H1 (cell line): ENCODE results near the gene STRADB. TPM values are rescaled to one million over a fixed set of nuclear protein-coding genes. Genes with fewer than 3 reads are reported as not detected.

Experiments
- CTCF ChIA-PET: fragments of 300-600 bp; sonication (Branson Sonifier 250); formaldehyde crosslinking; loops from one replicate; lab custom pipeline; 2021; ENCODE audit not compliant: partially characterized antibody; lab: Charles Lee
- POLR2A ChIA-PET: fragments of 300-600 bp; sonication (Branson Sonifier 250); formaldehyde crosslinking; loops from one replicate; lab custom pipeline; 2021; ENCODE audit warnings: inconsistent platforms; ENCODE audit not compliant: partially characterized antibody; lab: Charles Lee
- DNase-seq, 2 experiments: peaks; one replicate each; pipeline versions ENCODE4 v3.0.0 to v3.0.0-alpha.2; 2010 to 2022; ENCODE audit warnings: low spot score in 2 of 2, low read depth in 1 of 2, mixed read lengths in 1 of 2
- FAIRE-seq: peaks from 2 replicates; lab custom pipeline; 2011; peaks lifted over from hg19 to GRCh38; lab: Jason Lieb, UNC
- H2AFZ ChIP-seq: 2 replicates; pipeline ENCODE4 v1.8.1; 2012; ENCODE audit warnings: low read length, inconsistent platforms
- H2AK5ac ChIP-seq: 2 replicates; pipeline ENCODE4 v1.6.1; 2013; ENCODE audit warnings: low read depth, low read length
- H2BK120ac ChIP-seq: replicated peaks from 2 replicates; pipeline ENCODE3; 2013; ENCODE audit warnings: low read depth, low read length, inconsistent platforms
- H2BK12ac ChIP-seq: 2 replicates; pipeline ENCODE4 v1.6.1; 2013; ENCODE audit warnings: low read depth, low read length
- H2BK15ac ChIP-seq: 2 replicates; pipeline ENCODE4 v1.6.1; 2013; ENCODE audit warnings: low read length
- H2BK20ac ChIP-seq: 2 replicates; pipeline ENCODE4 v1.6.1; 2013; ENCODE audit warnings: low read length
- H2BK5ac ChIP-seq: 2 replicates; pipeline ENCODE4 v1.6.1; 2013; ENCODE audit warnings: low read depth, low read length
- H3K14ac ChIP-seq: 2 replicates; pipeline ENCODE4 v1.6.1; 2013; ENCODE audit warnings: inconsistent platforms; ENCODE audit not compliant: insufficient read length
- H3K18ac ChIP-seq: 2 replicates; pipeline ENCODE4 v1.6.1; 2013; ENCODE audit warnings: low read length; ENCODE audit errors: extremely low read depth
- H3K23ac ChIP-seq: 2 replicates; pipeline ENCODE4 v1.6.1; 2013; ENCODE audit warnings: inconsistent platforms; ENCODE audit not compliant: insufficient read length
- H3K23me2 ChIP-seq: 2 replicates; pipeline ENCODE4 v1.6.1; 2013; ENCODE audit warnings: low read depth, low read length
- H3K27ac ChIP-seq: 2 replicates; pipeline ENCODE4 v1.6.1; 2011; ENCODE audit warnings: low read depth, low read length, inconsistent platforms
- H3K27me3 ChIP-seq, 4 experiments: replicated peaks in 1 of 4; 1 replicate in 1 of 4; 2 replicates in 3 of 4; pipeline versions ENCODE4 v1.6.1 to v1.8.1; 2011 to 2013; ENCODE audit warnings: low read length in 3 of 4, mild to moderate bottlenecking in 3 of 4, inconsistent platforms in 2 of 4, mixed read lengths in 2 of 4, moderate library complexity in 1 of 4; ENCODE audit not compliant: control insufficient read depth in 3 of 4, insufficient read depth in 3 of 4; ENCODE audit errors: extremely low read depth in 1 of 4
- H3K36me3 ChIP-seq, 4 experiments: 2 replicates each; pipeline versions ENCODE4 v1.6.1 to v1.8.1; 2011 to 2013; ENCODE audit warnings: mild to moderate bottlenecking in 4 of 4, low read length in 3 of 4, moderate library complexity in 2 of 4, control low read depth in 1 of 4, inconsistent platforms in 1 of 4; ENCODE audit not compliant: insufficient read depth in 4 of 4, control insufficient read depth in 2 of 4
- H3K4ac ChIP-seq: replicated peaks from 2 replicates; pipeline ENCODE3; 2013; ENCODE audit warnings: low read length, low read depth, mixed read lengths, inconsistent platforms; ENCODE audit not compliant: insufficient read length
- H3K4me1 ChIP-seq, 4 experiments: replicated peaks in 1 of 4; 1 replicate in 1 of 4; 2 replicates in 3 of 4; pipeline versions ENCODE4 v1.6.1 to v1.8.1; 2011 to 2013; ENCODE audit warnings: low read length in 3 of 4, inconsistent platforms in 2 of 4, mixed read lengths in 1 of 4; ENCODE audit not compliant: insufficient read depth in 4 of 4, control insufficient read depth in 3 of 4
- H3K4me2 ChIP-seq, 2 experiments: 2 replicates each; pipeline versions ENCODE4 v1.6.1 to v1.8.1; 2011 to 2013; ENCODE audit warnings: low read depth in 2 of 2, low read length in 2 of 2, control low read depth in 1 of 2, inconsistent platforms in 1 of 2, mild to moderate bottlenecking in 1 of 2; ENCODE audit not compliant: insufficient read depth in 1 of 2
- H3K4me3 ChIP-seq, 4 experiments: fragments of 200-600, 300-600 bp in 1 of 4; sonication (generic), shearing (Covaris generic), sonication (Bioruptor Twin) in 1 of 4; 2 replicates each; pipeline versions ENCODE4 v1.5.1 to v1.8.1; 2011 to 2016; ENCODE audit warnings: low read length in 4 of 4, low read depth in 3 of 4, control low read depth in 2 of 4, inconsistent platforms in 2 of 4, mild to moderate bottlenecking in 2 of 4, mixed read lengths in 1 of 4, moderate library complexity in 1 of 4; ENCODE audit not compliant: insufficient read depth in 2 of 4; ENCODE audit errors: extremely low read depth in 1 of 4
- H3K56ac ChIP-seq: replicated peaks from 2 replicates; pipeline ENCODE3; 2013; ENCODE audit warnings: low read depth, mild to moderate bottlenecking, mixed read lengths, low read length, inconsistent platforms; ENCODE audit not compliant: insufficient read length
- H3K79me1 ChIP-seq: 2 replicates; pipeline ENCODE4 v1.6.1; 2013; ENCODE audit warnings: low read depth, low read length, control low read depth
- H3K79me2 ChIP-seq, 2 experiments: 2 replicates each; pipeline versions ENCODE4 v1.6.1 to v1.8.1; 2012 to 2013; ENCODE audit warnings: low read length in 2 of 2, mild to moderate bottlenecking in 2 of 2, inconsistent platforms in 1 of 2; ENCODE audit not compliant: insufficient read depth in 2 of 2, control insufficient read depth in 1 of 2
- H3K9ac ChIP-seq, 4 experiments: replicated peaks in 1 of 4; 1 replicate in 1 of 4; 2 replicates in 3 of 4; pipeline versions ENCODE4 v1.6.1 to v1.8.1; 2011 to 2013; ENCODE audit warnings: low read depth in 3 of 4, low read length in 3 of 4, control low read depth in 2 of 4, mild to moderate bottlenecking in 2 of 4, moderate library complexity in 2 of 4, inconsistent platforms in 1 of 4; ENCODE audit errors: extremely low read depth in 1 of 4
- H3K9me3 ChIP-seq, 2 experiments: 2 replicates each; pipeline versions ENCODE4 v1.6.1 to v1.8.1; 2012 to 2013; ENCODE audit warnings: mild to moderate bottlenecking in 2 of 2, moderate library complexity in 2 of 2, control low read depth in 1 of 2, inconsistent platforms in 1 of 2, low read depth in 1 of 2, low read length in 1 of 2, mixed read lengths in 1 of 2; ENCODE audit not compliant: insufficient read depth in 2 of 2
- H4K20me1 ChIP-seq, 2 experiments: replicated peaks in 1 of 2; 2 replicates each; pipeline versions ENCODE3 to v1.8.1; 2011 to 2013; ENCODE audit warnings: inconsistent platforms in 2 of 2, low read length in 2 of 2, mild to moderate bottlenecking in 1 of 2; ENCODE audit not compliant: insufficient read depth in 2 of 2, control insufficient read depth in 1 of 2
- H4K5ac ChIP-seq: 2 replicates; pipeline ENCODE4 v1.6.1; 2013; ENCODE audit warnings: low read length, low read depth, mixed read lengths, inconsistent platforms; ENCODE audit not compliant: insufficient read length
- H4K8ac ChIP-seq: 2 replicates; pipeline ENCODE4 v1.8.0; 2013; ENCODE audit warnings: mild to moderate bottlenecking, moderate library complexity, low read length, inconsistent platforms; ENCODE audit not compliant: insufficient read depth; ENCODE audit errors: extremely low read depth
- H4K91ac ChIP-seq: replicated peaks from 2 replicates; pipeline ENCODE3; 2013; ENCODE audit warnings: low read length, mixed read lengths, inconsistent platforms; ENCODE audit not compliant: insufficient read length
- RBBP5 ChIP-seq: IDR thresholded peaks from 2 replicates; pipeline ENCODE4 v1.7.1; 2012; ENCODE audit warnings: low read depth, mild to moderate bottlenecking, inconsistent platforms, low read length, moderate library complexity, borderline replicate concordance
- WGBS, 2 experiments: shearing (Covaris generic) in 1 of 2; methylation state at CpG; one replicate each; pipeline versions ENCODE4 v1.1.6 to v1.1.7; 2013 to 2015; ENCODE audit warnings: low lambda C conversion rate in 2 of 2, mixed read lengths in 2 of 2, inconsistent platforms in 1 of 2, low coverage in 1 of 2, missing lambda C conversion rate in 1 of 2; ENCODE audit not compliant: insufficient replicate concordance in 2 of 2, insufficient coverage in 1 of 2, insufficient read length in 1 of 2; ENCODE audit errors: extremely low coverage in 1 of 2, missing lambda C conversion rate in 1 of 2; 5-methylcytosine and 5-hydroxymethylcytosine counted together
- polyA plus RNA-seq, 7 experiments: library from polyadenylated mRNA; depleted of rRNA in 3 of 7; stranded (reverse) in 5 of 7; unstranded in 2 of 7; fragments of >200 nt in 5 of 7; fragments of 200-250 nt in 2 of 7; gene quantifications; 1 replicate in 5 of 7; 2 replicates in 1 of 7; 4 replicates in 1 of 7; pipeline versions ENCODE4 v1.2.1 to v1.2.3, GENCODE V29; 2011 to 2013; ENCODE audit warnings: missing spikeins in 2 of 7, mixed read lengths in 2 of 7
- total RNA-seq: library from RNA; stranded (reverse); fragmentation: NEBNext Ultra II Directional; extraction: Animal tissue kit (Norgen Biotek cat#: 25700); gene quantifications from 2 replicates; pipeline ENCODE4 v1.2.1, GENCODE V29; 2021

The STRADB gene
- total and polyA plus RNA-seq, 2 of the 8 experiments (the other 6 are each of a cell fraction or from before 2014, with no cell fraction given): 20.9 to 34.9 TPM

DNA sequence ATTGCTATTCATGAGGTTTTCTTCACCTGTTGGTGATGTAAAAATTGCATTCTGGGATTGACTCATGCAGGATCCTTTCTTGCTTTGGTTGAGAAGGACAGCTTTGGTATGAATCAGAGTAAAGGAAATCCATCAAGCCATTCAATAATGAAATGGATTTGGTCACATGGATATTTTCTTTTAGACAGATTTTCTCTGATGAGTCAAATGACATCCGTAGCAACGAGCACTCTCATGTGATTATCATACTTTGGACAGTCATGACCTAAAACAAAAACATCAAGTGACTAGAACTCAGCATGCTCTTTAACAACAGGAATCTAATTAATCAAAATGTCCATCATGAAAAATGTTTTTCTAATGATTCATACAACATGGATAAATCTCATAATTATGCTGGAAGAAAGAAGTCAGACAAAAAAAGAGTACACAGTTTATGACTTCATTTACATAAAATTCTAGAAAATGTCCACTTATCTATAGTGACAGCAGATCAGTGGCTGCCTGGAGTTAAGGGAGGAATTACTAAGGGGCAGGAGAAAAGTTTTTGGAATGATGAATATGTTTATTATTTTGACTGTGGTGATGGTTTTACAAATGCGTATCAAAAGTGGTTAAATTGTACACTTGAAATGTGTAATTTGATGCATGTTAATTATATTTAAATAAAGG, 31.0 kb upstream of the STRADB start:
- no peak overlapping the region for H3K27ac ChIP-seq
- H2AK5ac ChIP-seq: no peak overlapping the region
- H3K4me3 ChIP-seq: no peak overlapping the region
- no peak for FAIRE-seq
- H2BK12ac ChIP-seq: no peak overlapping the region
- H4K91ac ChIP-seq: no peak overlapping the region
- no peak for TF ChIP-seq RBBP5
- no peaks in the 10 kb centered on the region for H3K79me2 ChIP-seq
- H3K4ac ChIP-seq: no peak overlapping the region
- H3K23me2 ChIP-seq: no peaks in the 10 kb centered on the region
- H2BK15ac ChIP-seq: no peak overlapping the region
- WGBS, 2 experiments: 80 to 93% methylated on average over 1 to 3 of the region's 3 CpGs
- DNase-seq: no peak
- CTCF ChIA-PET: no interaction called here
- H3K4me1 ChIP-seq: no peaks in the 10 kb centered on the region
- H3K56ac ChIP-seq: no peak overlapping the region
- H4K8ac ChIP-seq: no peak overlapping the region
- no peaks in the 10 kb centered on the region for H3K36me3 ChIP-seq
- H3K14ac ChIP-seq: no peak overlapping the region
- no peaks in the 10 kb centered on the region for H3K27me3 ChIP-seq
- H3K4me2 ChIP-seq: no peak overlapping the region
- H2AFZ ChIP-seq: no peak overlapping the region
- no peak overlapping the region for H2BK5ac ChIP-seq
- no peaks in the 10 kb centered on the region for H3K9me3 ChIP-seq
- no peak overlapping the region for H4K5ac ChIP-seq
- POLR2A ChIA-PET: no interaction called here
- no peaks in the 10 kb centered on the region for H3K79me1 ChIP-seq
- H2BK120ac ChIP-seq: no peak overlapping the region
- H3K9ac ChIP-seq: no peak overlapping the region
- H3K18ac ChIP-seq: no peak overlapping the region
- H2BK20ac ChIP-seq: no peak overlapping the region
- peaks cover 0 to 1% of the 10 kb centered on the region in 2 experiments for H4K20me1 ChIP-seq
- no peak overlapping the region for H3K23ac ChIP-seq
